HepG2 (cell line): Measurements from ENCODE around the gene DPP7. TPM values are rescaled to one million over a fixed set of nuclear protein-coding genes. Genes with fewer than 3 reads are reported as not detected.

Experiments used
- ATAC-seq: fragments of 200-7000 bp; cut with Tn5 transposase; 3 replicates; pipeline ENCODE4 v1.9.1; 2020; ENCODE audit warnings: mild to moderate bottlenecking, moderate library complexity
- BruUV-seq: library from RNA; stranded (reverse); fragments of 400-500 nt; replicated peaks from 2 replicates; lab custom pipeline; 2021; lab: Mats Ljungman, UMichigan
- CTCF ChIA-PET: fragments of 300-600 bp; formaldehyde crosslinking; extraction: SDS; loops from one replicate; lab custom pipeline; 2021; ENCODE audit warnings: low total read pairs, inconsistent platforms, low intra/inter-chr PET ratio; lab: Yijun Ruan, JAX
- POLR2A ChIA-PET: fragments of 350-600 bp; sonication (Branson Sonifier 250); formaldehyde crosslinking; loops from one replicate; lab custom pipeline; 2020; ENCODE audit warnings: antibody characterized with exemption, inconsistent platforms; lab: Yijun Ruan, JAX
- DNase-seq: peaks from one replicate; pipeline ENCODE4 v3.0.0-alpha.2; 2015; ENCODE audit warnings: low spot score
- FAIRE-seq: peaks from 3 replicates; lab custom pipeline; 2011; peaks lifted over from hg19 to GRCh38; lab: Jason Lieb, UNC
- H2AFZ ChIP-seq: one replicate; pipeline ENCODE4 v1.6.1; 2011; ENCODE audit warnings: low read length, inconsistent platforms
- H3K27ac ChIP-seq: fragments of 300-600 bp; 3 replicates; pipeline ENCODE4 v1.8.0; 2011; ENCODE audit warnings: mixed run types, mild to moderate bottlenecking, mixed read lengths, low read length, inconsistent platforms; ENCODE audit not compliant: insufficient read depth; ENCODE audit errors: extremely low read length
- H3K27me3 ChIP-seq, 2 experiments: fragments of 200-600 bp in 1 of 2; 2 replicates in 1 of 2; 3 replicates in 1 of 2; pipeline versions ENCODE4 v1.6.0 to v1.8.0; 2011; ENCODE audit warnings: low read length in 2 of 2, mild to moderate bottlenecking in 2 of 2, moderate library complexity in 2 of 2, inconsistent platforms in 1 of 2; ENCODE audit not compliant: insufficient read depth in 2 of 2, control insufficient read depth in 1 of 2
- H3K36me3 ChIP-seq, 2 experiments: fragments of 200-600 bp in 1 of 2; replicated peaks in 1 of 2; 2 replicates in 1 of 2; 3 replicates in 1 of 2; pipeline versions ENCODE4 v1.5.1 to v1.8.0; 2011; ENCODE audit warnings: low read length in 2 of 2, inconsistent platforms in 1 of 2; ENCODE audit not compliant: insufficient read depth in 2 of 2, control insufficient read depth in 1 of 2
- H3K4me1 ChIP-seq: 2 replicates; pipeline ENCODE4 v1.5.1; 2012; ENCODE audit warnings: low read length, inconsistent platforms; ENCODE audit not compliant: insufficient read depth
- H3K4me2 ChIP-seq: 2 replicates; pipeline ENCODE4 v1.6.0; 2011; ENCODE audit warnings: low read depth, low read length, inconsistent platforms
- H3K4me3 ChIP-seq, 3 experiments: fragments of 200-600 bp in 1 of 3; sonication (generic), shearing (Covaris generic) in 1 of 3; replicated peaks in 1 of 3; 2 replicates each; pipeline ENCODE4 v1.5.1; 2011 to 2016; ENCODE audit warnings: low read length in 3 of 3, inconsistent platforms in 2 of 3, low read depth in 2 of 3, mild to moderate bottlenecking in 2 of 3, control low read depth in 1 of 3, mixed read lengths in 1 of 3; ENCODE audit not compliant: insufficient read depth in 1 of 3
- H3K79me2 ChIP-seq: one replicate; pipeline ENCODE4 v1.6.1; 2011; ENCODE audit warnings: low read length, inconsistent platforms; ENCODE audit not compliant: insufficient read depth
- H3K9ac ChIP-seq: 2 replicates; pipeline ENCODE4 v1.6.0; 2011; ENCODE audit warnings: mild to moderate bottlenecking, low read depth, low read length, inconsistent platforms; ENCODE audit not compliant: insufficient read depth
- H3K9me3 ChIP-seq: 2 replicates; pipeline ENCODE4 v1.5.1; 2012; ENCODE audit warnings: mild to moderate bottlenecking, low read length
- H4K20me1 ChIP-seq: 2 replicates; pipeline ENCODE4 v1.6.0; 2011; ENCODE audit warnings: inconsistent platforms, mild to moderate bottlenecking, low read length, moderate library complexity; ENCODE audit not compliant: insufficient read depth
- DZIP1 ChIP-seq: sonication (generic); formaldehyde crosslinking; IDR thresholded peaks from 2 replicates; pipeline ENCODE4 v1.5.0; 2020; ENCODE audit warnings: mild to moderate bottlenecking, missing genetic modification reagents
- ELF4 ChIP-seq: sonication (generic); formaldehyde crosslinking; IDR thresholded peaks from 2 replicates; pipeline ENCODE4 v1.5.0; 2020; ENCODE audit warnings: missing genetic modification reagents, mild to moderate bottlenecking, moderate library complexity, borderline replicate concordance
- MEIS1 ChIP-seq: sonication (generic); formaldehyde crosslinking; IDR thresholded peaks from 2 replicates; pipeline ENCODE4 v1.9.0; 2021; ENCODE audit warnings: mild to moderate bottlenecking, missing genetic modification reagents, moderate library complexity, borderline replicate concordance
- NR0B2 ChIP-seq: sonication (generic); formaldehyde crosslinking; IDR thresholded peaks from 2 replicates; pipeline ENCODE4 v1.4.0; 2020; ENCODE audit warnings: mild to moderate bottlenecking, missing genetic modification reagents
- TBX2 ChIP-seq: sonication (generic); formaldehyde crosslinking; IDR thresholded peaks from 2 replicates; pipeline ENCODE4 v1.5.0; 2020; ENCODE audit warnings: missing genetic modification reagents, mild to moderate bottlenecking, borderline replicate concordance
- ZBTB14 ChIP-seq: sonication (generic); formaldehyde crosslinking; IDR thresholded peaks from 2 replicates; pipeline ENCODE4 v1.4.0; 2020; ENCODE audit warnings: missing genetic modification reagents
- ZFP36L2 ChIP-seq: sonication (generic); formaldehyde crosslinking; IDR thresholded peaks from 2 replicates; pipeline ENCODE4 v1.4.0; 2020; ENCODE audit warnings: missing genetic modification reagents
- ZFP90 ChIP-seq: sonication (generic); formaldehyde crosslinking; IDR thresholded peaks from 2 replicates; pipeline ENCODE4 v1.8.0; 2022; ENCODE audit warnings: missing genetic modification reagents, mild to moderate bottlenecking, inconsistent platforms, borderline replicate concordance
- ZNF138 ChIP-seq: sonication (generic); formaldehyde crosslinking; IDR thresholded peaks from 2 replicates; pipeline ENCODE4 v1.5.0; 2020; ENCODE audit warnings: mild to moderate bottlenecking, low read depth, missing genetic modification reagents
- ZNF280B ChIP-seq: sonication (generic); formaldehyde crosslinking; IDR thresholded peaks from 2 replicates; pipeline ENCODE4 v1.5.0; 2020; ENCODE audit warnings: missing genetic modification reagents, mild to moderate bottlenecking, borderline replicate concordance
- ZNF329 ChIP-seq: sonication (generic); formaldehyde crosslinking; IDR thresholded peaks from 2 replicates; pipeline ENCODE4 v1.9.0; 2021; ENCODE audit warnings: low read depth, mild to moderate bottlenecking, missing genetic modification reagents
- ZNF496 ChIP-seq: sonication (generic); formaldehyde crosslinking; IDR thresholded peaks from 2 replicates; pipeline ENCODE4 v1.8.1; 2023; ENCODE audit warnings: mild to moderate bottlenecking, moderate library complexity, missing genetic modification reagents; ENCODE audit not compliant: insufficient replicate concordance
- ZNF570 ChIP-seq: sonication (generic); formaldehyde crosslinking; IDR thresholded peaks from 2 replicates; pipeline ENCODE4 v1.4.0; 2020; ENCODE audit warnings: mild to moderate bottlenecking, missing genetic modification reagents, borderline replicate concordance
- ZSCAN31 ChIP-seq: sonication (generic); formaldehyde crosslinking; IDR thresholded peaks from 2 replicates; pipeline ENCODE4 v1.5.0; 2020; ENCODE audit warnings: low read depth, mild to moderate bottlenecking, missing genetic modification reagents
- WGBS: methylation state at CpG from one replicate; pipeline ENCODE4 v1.1.6; 2017; ENCODE audit warnings: low lambda C conversion rate; 5-methylcytosine and 5-hydroxymethylcytosine counted together
- in situ Hi-C: cut with HindIII; loops from 2 replicates; pipeline ENCODE4 v1.10.0; 2017; ENCODE audit warnings: low pct_unique_long_range_greater_than_20kb; ENCODE audit not compliant: extremely low pct_ligation_motif_present
- intact Hi-C: fragments of 100-400 bp; cut with micrococcal nuclease; formaldehyde crosslinking; loops from one replicate; pipeline ENCODE4 v1.10.0; 2022; ENCODE audit not compliant: unreplicated experiment
- polyA plus RNA-seq, 8 experiments: library from polyadenylated mRNA; depleted of rRNA in 3 of 8; stranded (reverse) in 7 of 8; unstranded in 1 of 8; fragments of >200 nt; fragmentation: Illumina TruSeq in 4 of 8; extraction: Trizol in 4 of 8; gene quantifications; 2 replicates each; pipeline versions ENCODE4 v1.2.1 to v1.2.3, GENCODE V29; 2011 to 2016; ENCODE audit warnings: low read depth in 4 of 8, missing spikeins in 1 of 8, mixed read lengths in 1 of 8; ENCODE audit not compliant: insufficient read depth in 1 of 8
- total RNA-seq, 5 experiments: library from RNA; depleted of rRNA; stranded (reverse); fragments of >200 nt; fragmentation: Illumina TruSeq; extraction: Trizol; gene quantifications; 2 replicates each; pipeline ENCODE4 v1.2.3, GENCODE V29; 2016; ENCODE audit warnings: low read depth in 1 of 5

Gene DPP7
- total and polyA plus RNA-seq, 2 of the 13 experiments (the other 11 are each of a cell fraction or from before 2014, with no cell fraction given): 1.2 to 4.5 TPM

- TF ChIP-seq ZFP36L2 (no peak), ZNF138 (CRISPR knock-in tag) (no peak)
These were observed 45.5 kb upstream of the DPP7 start (continued) for GRCh38 chr9:137160054-137160425.

- no TSS peak for BruUV-seq
- DNase-seq: no peak
- no peak overlapping the region for H3K9ac ChIP-seq
- no peak overlapping the region for H2AFZ ChIP-seq
- CTCF ChIA-PET: no interaction called here
- H3K27ac ChIP-seq: no peak overlapping the region
- H3K4me2 ChIP-seq: no peak overlapping the region
- no peak overlapping the region for H3K4me3 ChIP-seq
- no peaks in the 10 kb centered on the region for H3K9me3 ChIP-seq
- H3K36me3 ChIP-seq: no peaks in the 10 kb centered on the region
- POLR2A ChIA-PET: no interaction called here
- peaks cover 13 to 74% of the 10 kb centered on the region in 2 experiments; a peak in 4 of 5 replicates for H3K27me3 ChIP-seq
- H4K20me1 ChIP-seq: no peaks in the 10 kb centered on the region
- 10% methylated on average over 14 of the region's 14 CpGs for WGBS
- no peak for FAIRE-seq
- no peaks in the 10 kb centered on the region for H3K4me1 ChIP-seq
- H3K79me2 ChIP-seq: no peaks in the 10 kb centered on the region
- no peak for ATAC-seq
- in situ Hi-C loops (no loop called here), intact Hi-C loops (no loop called here)
- no peak for TF ChIP-seq ZSCAN31 (CRISPR knock-in tag)
- TF ChIP-seq ZFP90 (CRISPR knock-in tag): no peak
- TF ChIP-seq ELF4 (CRISPR knock-in tag): no peak
- TF ChIP-seq TBX2 (CRISPR knock-in tag): no peak
- TF ChIP-seq NR0B2 (CRISPR knock-in tag): no peak
- no peak for TF ChIP-seq ZNF570 (CRISPR knock-in tag)
- TF ChIP-seq DZIP1: no peak
- no peak for TF ChIP-seq ZNF329 (CRISPR knock-in tag)
- TF ChIP-seq ZNF280B (CRISPR knock-in tag): no peak
- no peak for TF ChIP-seq MEIS1 (CRISPR knock-in tag)
- no peak for TF ChIP-seq ZBTB14 (CRISPR knock-in tag)
- TF ChIP-seq ZNF496 (CRISPR knock-in tag): no peak
These were observed 44.8 kb upstream of the DPP7 start for GRCh38 chr9:137159105-137160053.
